ENCODE measurements around the gene TRAPPC8.

- TF ChIP-seq PATZ1 (CRISPR knock-in tag; IDR thresholded peaks at IDR 0.05; ENCODE audit: borderline replicate concordance) (no peak), ARNTL (CRISPR knock-in tag; IDR thresholded peaks at IDR 0.05; ENCODE audit: borderline replicate concordance, low read depth) (no peak), TSHZ2 (CRISPR knock-in tag; IDR thresholded peaks at IDR 0.05) (no peak), ZFP30 (CRISPR knock-in tag; IDR thresholded peaks at IDR 0.05) (no peak), RARB (CRISPR knock-in tag; IDR thresholded peaks at IDR 0.05) (no peak)
- TF ChIP-seq, protein P1, sequence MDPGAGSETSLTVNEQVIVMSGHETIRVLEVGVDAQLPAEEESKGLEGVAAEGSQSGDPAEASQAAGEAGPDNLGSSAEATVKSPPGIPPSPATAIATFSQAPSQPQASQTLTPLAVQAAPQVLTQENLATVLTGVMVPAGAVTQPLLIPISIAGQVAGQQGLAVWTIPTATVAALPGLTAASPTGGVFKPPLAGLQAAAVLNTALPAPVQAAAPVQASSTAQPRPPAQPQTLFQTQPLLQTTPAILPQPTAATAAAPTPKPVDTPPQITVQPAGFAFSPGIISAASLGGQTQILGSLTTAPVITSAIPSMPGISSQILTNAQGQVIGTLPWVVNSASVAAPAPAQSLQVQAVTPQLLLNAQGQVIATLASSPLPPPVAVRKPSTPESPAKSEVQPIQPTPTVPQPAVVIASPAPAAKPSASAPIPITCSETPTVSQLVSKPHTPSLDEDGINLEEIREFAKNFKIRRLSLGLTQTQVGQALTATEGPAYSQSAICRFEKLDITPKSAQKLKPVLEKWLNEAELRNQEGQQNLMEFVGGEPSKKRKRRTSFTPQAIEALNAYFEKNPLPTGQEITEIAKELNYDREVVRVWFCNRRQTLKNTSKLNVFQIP (CRISPR knock-in tag; IDR thresholded peaks at IDR 0.05; ENCODE audit: borderline replicate concordance, low read depth) = no peak
- TF ChIP-seq, protein P2, sequence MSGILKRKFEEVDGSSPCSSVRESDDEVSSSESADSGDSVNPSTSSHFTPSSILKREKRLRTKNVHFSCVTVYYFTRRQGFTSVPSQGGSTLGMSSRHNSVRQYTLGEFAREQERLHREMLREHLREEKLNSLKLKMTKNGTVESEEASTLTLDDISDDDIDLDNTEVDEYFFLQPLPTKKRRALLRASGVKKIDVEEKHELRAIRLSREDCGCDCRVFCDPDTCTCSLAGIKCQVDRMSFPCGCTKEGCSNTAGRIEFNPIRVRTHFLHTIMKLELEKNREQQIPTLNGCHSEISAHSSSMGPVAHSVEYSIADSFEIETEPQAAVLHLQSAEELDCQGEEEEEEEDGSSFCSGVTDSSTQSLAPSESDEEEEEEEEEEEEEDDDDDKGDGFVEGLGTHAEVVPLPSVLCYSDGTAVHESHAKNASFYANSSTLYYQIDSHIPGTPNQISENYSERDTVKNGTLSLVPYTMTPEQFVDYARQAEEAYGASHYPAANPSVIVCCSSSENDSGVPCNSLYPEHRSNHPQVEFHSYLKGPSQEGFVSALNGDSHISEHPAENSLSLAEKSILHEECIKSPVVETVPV (CRISPR knock-in tag; IDR thresholded peaks at IDR 0.05) = no peak
Observed at GRCh38 chr18:31877900-31878299, 65.0 kb downstream of the TRAPPC8 start.
